Transverse colon (tissue), 4 donors: ENCODE results near the gene BAG1.

Source experiments
- EP300 ChIP-seq: sonication (generic); formaldehyde crosslinking; IDR thresholded peaks from one replicate; pipeline ENCODE4 v1.6.1; 2017; ENCODE audit warnings: antibody characterized with exemption, low read depth
- POLR2A ChIP-seq: fragments of 450-650 bp; IDR thresholded peaks from one replicate; pipeline ENCODE4 v1.6.1; 2016; ENCODE audit warnings: antibody characterized with exemption, mild to moderate bottlenecking, moderate library complexity
- POLR2AphosphoS5 ChIP-seq, 3 donors: sonication (generic); formaldehyde crosslinking; IDR thresholded peaks; one replicate each; pipeline ENCODE4 v1.6.1; 2016; ENCODE audit warnings: antibody characterized with exemption in 3 of 3
- TF ChIP-seq, protein P1 (sequence below), 5 experiments: fragments of 200-600 bp in 3 of 5; fragments of 450-650 bp in 2 of 5; sonication (generic) in 3 of 5; IDR thresholded peaks; 1 replicate in 2 of 5; 2 replicates in 3 of 5; pipeline ENCODE4 v1.5.1; 2016 to 2017; ENCODE audit warnings: antibody characterized with exemption in 5 of 5, inconsistent platforms in 3 of 5, mild to moderate bottlenecking in 2 of 5, moderate library complexity in 1 of 5

DNA sequence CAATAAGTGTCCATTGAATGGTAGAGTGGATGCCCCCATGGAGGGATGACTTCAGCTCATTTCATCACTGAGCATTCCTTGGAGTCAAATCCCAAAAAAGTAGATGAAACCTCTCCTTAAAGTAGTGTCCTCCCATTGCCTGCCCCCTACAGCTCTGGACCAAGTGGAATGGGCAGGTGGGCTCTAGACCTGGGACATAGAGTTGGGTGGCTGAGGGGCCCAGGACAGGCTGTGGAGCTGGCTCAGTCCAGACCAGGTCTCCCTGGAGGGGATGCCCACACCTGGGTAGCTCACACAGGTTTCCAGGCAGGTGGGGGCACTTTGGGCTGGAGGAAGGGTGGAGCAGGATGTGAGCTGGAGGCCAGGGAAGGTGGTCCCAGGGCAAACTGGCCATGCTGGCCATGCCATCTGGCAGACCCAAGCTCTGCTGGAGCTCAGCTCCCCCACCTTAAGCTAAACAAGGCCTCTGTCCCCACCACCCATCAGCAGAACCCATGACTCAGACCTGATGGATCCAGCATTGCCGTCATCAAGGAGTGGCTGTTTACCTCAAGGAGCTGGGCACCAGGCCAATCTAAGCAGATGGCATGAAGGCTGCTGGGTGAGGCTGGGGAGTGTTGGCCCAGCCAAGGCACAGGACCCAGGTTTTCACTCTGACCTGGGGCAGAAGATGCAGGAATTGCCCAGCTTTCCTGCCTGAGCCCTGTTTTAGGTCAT, 30.7 kb downstream of the BAG1 start:
- TF ChIP-seq POLR2A (peak; percentile 40), EP300 (peak; percentile 75), POLR2AphosphoS5 (IDR thresholded peaks at IDR 0.05) (peak; percentile 56 to 92 (median 88))
- TF ChIP-seq, protein P1, sequence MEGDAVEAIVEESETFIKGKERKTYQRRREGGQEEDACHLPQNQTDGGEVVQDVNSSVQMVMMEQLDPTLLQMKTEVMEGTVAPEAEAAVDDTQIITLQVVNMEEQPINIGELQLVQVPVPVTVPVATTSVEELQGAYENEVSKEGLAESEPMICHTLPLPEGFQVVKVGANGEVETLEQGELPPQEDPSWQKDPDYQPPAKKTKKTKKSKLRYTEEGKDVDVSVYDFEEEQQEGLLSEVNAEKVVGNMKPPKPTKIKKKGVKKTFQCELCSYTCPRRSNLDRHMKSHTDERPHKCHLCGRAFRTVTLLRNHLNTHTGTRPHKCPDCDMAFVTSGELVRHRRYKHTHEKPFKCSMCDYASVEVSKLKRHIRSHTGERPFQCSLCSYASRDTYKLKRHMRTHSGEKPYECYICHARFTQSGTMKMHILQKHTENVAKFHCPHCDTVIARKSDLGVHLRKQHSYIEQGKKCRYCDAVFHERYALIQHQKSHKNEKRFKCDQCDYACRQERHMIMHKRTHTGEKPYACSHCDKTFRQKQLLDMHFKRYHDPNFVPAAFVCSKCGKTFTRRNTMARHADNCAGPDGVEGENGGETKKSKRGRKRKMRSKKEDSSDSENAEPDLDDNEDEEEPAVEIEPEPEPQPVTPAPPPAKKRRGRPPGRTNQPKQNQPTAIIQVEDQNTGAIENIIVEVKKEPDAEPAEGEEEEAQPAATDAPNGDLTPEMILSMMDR (IDR thresholded peaks at IDR 0.05) = no peak
